C4-2B (cell line): ENCODE data around the gene TMEM107.

Source experiments
- ZFX ChIP-seq: fragments of 450-650 bp; IDR thresholded peaks from 2 replicates; pipeline ENCODE4 v1.6.1; 2017
- TF ChIP-seq, protein P1 (sequence below): fragments of 450-650 bp; conservative IDR thresholded peaks from 2 replicates; pipeline ENCODE4 v1.5.1; 2017; ENCODE audit warnings: mild to moderate bottlenecking

GRCh38 chr17:8149419-8150193 lies 26.6 kb downstream of the TMEM107 start:
- TF ChIP-seq, protein P1, sequence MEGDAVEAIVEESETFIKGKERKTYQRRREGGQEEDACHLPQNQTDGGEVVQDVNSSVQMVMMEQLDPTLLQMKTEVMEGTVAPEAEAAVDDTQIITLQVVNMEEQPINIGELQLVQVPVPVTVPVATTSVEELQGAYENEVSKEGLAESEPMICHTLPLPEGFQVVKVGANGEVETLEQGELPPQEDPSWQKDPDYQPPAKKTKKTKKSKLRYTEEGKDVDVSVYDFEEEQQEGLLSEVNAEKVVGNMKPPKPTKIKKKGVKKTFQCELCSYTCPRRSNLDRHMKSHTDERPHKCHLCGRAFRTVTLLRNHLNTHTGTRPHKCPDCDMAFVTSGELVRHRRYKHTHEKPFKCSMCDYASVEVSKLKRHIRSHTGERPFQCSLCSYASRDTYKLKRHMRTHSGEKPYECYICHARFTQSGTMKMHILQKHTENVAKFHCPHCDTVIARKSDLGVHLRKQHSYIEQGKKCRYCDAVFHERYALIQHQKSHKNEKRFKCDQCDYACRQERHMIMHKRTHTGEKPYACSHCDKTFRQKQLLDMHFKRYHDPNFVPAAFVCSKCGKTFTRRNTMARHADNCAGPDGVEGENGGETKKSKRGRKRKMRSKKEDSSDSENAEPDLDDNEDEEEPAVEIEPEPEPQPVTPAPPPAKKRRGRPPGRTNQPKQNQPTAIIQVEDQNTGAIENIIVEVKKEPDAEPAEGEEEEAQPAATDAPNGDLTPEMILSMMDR = no peak
- TF ChIP-seq ZFX = no peak
